Fibroblast of lung (primary cell): Measurements from ENCODE around the gene MAT2A.
A peak's percentile ranks its signal among the peaks of the same experiment; 100 is the strongest.

Source experiments
- CTCF ChIP-seq, 2 donors: IDR thresholded peaks in 1 of 2; conservative IDR thresholded peaks in 1 of 2; 1 replicate in 1 of 2; 2 replicates in 1 of 2; pipeline ENCODE4 v1.5.1; 2011 to 2012; ENCODE audit warnings: low read length in 2 of 2, control low read depth in 1 of 2, inconsistent platforms in 1 of 2, low read depth in 1 of 2, mild to moderate bottlenecking in 1 of 2
- EZH2 ChIP-seq: IDR thresholded peaks from 2 replicates; pipeline ENCODE4 v1.5.1; 2012; ENCODE audit warnings: low read length, control low read depth, mild to moderate bottlenecking; ENCODE audit errors: missing control alignments

- TF ChIP-seq CTCF (conservative IDR thresholded peaks at IDR 0.05 in 1 of 2, IDR thresholded peaks at IDR 0.05 in 1 of 2; ENCODE audit: low read depth in 1 of 2, low read length in 2 of 2): peak in 1 of 2 donors; percentile 4
- TF ChIP-seq EZH2: no peak
Measured at GRCh38 chr2:85537600-85538506, 1.1 kb upstream of the MAT2A start.
